GM21447 (cell line): ENCODE measurements around the gene NR0B2.
"Not testable (repeated sequence)": the region's sequence is repeated elsewhere in the genome, so short reads cannot be mapped to it uniquely, and the experiment has no call there.

Source experiments
- ATAC-seq: cut with Tn5 transposase; IDR thresholded peaks from one replicate; pipeline ENCODE4 v1.9.1; 2021; ENCODE audit not compliant: unreplicated experiment

NR0B2 gene

GRCh38 chr1:26913754-26914619 lies at the start of gene NR0B2:
TSS of gene NR0B2 (minus strand) at chr1:26913975. CDS start at chr1:26913940, 35 bp downstream.
- ATAC-seq: no peak

DNA sequence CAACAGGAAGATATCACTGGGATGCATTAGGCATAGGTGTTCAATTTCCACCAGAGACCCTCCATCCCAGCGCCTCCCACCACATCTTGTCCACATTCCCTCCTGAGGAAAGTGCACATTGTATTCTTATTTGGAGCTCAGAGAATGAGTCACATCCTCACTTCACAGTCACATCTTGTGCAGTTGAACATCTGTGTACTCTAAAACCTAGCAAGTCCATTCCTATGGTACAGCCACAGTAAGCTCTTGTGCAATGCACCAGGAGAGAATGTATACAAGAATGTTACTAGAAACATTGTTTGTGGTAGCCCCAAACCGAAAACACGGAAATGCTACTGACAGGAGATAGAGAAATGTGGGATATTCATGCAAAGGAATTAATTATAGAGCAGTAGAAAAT lies 48.1 kb upstream of the NR0B2 start:
- no peak for ATAC-seq

GRCh38 chr1:26960625-26960966 lies 46.8 kb upstream of the NR0B2 start:
- no peak for ATAC-seq

- ATAC-seq: no peak
Measured at GRCh38 chr1:26959722-26960624, 46.2 kb upstream of the NR0B2 start, which contains the start of gene KDF1. TSS of gene KDF1 (minus strand) at chr1:26960468. CDS start at chr1:26952380, 8,088 bp downstream.

DNA sequence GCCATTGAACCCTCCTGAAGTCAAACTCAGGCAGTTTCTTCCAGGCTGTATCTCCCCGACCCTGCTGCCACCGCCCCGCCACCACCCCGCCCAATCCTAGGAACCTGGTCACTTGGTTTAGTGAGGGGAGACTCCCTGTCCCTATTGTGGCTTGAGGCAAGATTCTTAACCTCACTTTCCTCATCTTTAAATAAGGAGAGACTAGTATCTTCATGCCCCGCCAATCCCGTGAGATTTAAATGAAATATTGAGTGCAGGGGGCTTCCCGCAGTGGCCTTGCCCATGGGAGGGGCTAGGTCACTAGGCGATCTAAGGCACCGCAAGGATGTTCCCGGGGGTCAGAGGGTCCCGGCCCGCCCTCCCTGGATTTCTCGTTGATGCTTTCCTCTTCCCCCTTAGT lies 45.5 kb upstream of the NR0B2 start:
- no peak for ATAC-seq

DNA sequence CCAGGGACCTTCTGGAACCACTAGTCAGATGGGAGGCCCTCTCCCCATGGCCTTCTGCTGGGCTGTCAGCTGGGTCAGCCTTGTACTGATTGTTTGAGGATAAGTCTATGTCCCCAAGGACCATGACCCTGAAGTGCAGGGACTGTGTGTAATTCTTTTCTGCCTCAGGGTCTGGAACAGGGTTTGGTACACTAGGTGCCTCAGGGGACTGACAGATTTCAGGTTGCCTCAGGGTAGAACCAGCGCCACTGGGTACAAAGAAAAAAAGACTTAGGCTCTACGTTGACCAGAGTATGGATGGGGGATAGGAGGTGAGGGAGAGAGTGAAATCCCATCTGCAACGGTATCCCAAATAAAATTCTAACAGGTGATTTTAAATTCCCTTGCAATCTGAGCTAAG lies 43.5 kb upstream of the NR0B2 start:
- ATAC-seq: no peak

GRCh38 chr1:26956321-26956720 lies 42.5 kb upstream of the NR0B2 start:
- ATAC-seq: no peak

DNA sequence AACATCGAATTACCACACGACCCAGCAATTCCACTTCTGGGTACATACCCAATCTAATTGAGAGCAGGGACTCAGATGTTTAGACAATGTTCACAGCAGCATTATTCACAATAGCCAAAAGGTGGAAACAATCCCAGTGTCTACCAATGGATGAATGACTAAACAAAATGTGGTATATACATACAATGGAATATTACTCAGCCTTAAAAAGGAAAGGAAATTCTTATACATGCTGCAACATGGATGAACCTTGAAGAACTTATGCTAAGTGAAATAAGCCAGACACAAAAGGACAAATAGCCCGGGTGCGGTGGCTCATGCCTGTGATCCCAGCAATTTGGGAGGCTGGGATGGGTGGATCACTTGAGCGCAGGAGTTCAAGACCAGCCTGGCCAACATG lies 39.6 kb upstream of the NR0B2 start:
- no peak for ATAC-seq

GRCh38 chr1:26951821-26952497 lies 38.2 kb upstream of the NR0B2 start:
- no peak for ATAC-seq

DNA sequence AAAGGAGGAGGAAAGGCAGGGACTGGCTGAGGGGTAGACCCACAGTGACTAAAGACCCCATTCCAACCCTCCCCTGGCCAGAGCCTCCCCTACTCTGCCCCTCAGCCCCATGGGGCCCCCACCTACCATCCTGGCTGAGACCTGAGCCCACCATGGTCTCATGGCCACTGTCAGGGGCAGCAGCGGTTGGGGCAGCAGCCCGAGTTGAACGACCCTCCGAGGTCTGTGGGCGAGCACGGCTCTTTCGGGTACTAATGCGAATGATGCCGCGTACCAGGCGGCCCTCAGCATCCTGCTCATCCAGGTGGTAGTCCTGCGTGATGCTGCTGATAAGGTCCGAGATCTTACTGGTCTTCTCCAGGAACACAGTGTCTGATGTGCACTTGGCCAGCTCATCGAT lies 37.4 kb upstream of the NR0B2 start:
- ATAC-seq: no peak

DNA sequence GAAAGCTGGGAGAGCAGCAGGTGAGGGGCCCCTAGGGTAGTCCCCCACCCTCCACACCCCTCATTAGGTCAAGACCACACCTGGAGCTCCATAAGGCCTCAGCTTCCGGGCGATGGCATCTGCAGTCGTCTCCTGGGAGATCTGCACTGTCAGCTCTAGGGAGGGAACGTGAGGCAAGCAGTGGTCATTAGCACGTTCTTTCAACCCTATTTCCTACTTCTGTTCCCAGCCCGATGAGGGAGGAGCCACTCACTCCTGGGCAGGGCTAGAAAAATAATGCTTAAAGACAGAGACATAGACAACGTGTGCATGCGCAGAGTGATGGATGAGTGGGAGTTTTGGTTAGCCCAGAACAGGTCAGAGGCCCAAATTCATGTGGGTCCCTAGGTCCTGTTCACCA lies 36.8 kb upstream of the NR0B2 start:
- no peak for ATAC-seq

DNA sequence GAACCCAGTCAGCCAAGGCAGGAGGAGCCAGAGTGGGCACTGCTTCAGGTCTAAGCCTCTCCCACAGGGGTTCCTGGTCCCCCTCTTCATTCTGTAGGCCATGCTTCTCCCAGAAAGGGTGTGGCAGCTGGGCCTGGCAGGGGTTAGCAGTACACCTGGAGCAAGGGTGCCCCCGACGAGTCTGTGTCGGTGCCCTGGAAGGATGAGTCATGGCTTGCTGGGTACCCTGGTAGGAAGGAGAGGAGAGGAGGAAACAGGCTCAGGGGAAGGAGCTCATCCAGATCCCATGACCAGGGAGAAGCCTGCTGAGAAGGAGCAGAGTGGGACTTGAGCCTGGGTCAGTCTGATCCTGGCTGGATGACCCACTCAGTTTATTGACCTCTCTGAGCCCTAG lies 36.1 kb upstream of the NR0B2 start:
- no peak for ATAC-seq

DNA sequence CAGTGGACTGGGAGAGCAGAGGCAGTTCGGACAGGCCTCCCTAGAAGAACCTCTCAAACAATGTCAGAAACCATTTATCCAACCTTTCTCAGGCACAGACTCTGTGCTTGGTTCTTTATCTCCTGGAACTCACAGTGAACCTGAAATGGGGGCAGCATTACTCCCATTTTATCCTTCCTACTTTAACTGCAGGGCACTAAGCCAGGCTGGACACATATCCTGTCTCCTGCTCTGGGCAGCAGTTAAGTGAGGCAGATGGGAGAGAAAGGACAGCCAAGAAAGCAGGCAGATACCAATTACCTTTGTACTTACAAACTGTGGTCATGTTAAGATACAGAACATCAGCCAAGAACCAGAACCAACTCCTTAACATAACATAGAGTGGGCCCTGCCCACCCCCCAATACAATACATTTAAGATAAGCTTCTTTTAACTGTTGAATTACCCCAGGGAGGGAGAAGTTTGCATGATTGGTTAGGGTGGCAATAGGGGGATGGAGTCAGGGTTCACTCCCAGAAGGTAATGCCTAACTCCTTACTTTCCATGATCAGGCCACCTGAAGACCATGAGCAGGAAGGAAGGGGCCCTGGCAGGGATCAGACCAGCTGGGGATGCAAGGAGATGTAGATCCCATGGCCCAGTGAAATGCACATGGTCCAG lies 35.6 kb upstream of the NR0B2 start:
- ATAC-seq: no peak

DNA sequence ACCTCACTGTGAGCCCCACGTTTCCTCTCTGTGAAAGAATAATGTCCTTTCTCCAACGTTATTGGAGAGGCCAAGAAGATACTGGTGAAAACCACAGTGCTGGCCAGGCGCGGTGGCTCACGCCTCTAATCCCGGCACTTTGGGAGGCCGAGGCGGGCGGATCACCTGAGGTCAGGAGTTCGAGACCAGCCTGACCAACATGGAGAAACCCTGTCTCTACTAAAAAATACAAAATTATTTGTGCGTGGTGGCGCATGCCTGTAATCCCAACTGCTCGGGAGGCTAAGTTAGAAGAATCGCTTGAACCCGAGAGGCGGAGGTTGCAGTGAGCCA lies 34.9 kb upstream of the NR0B2 start:
- not testable (repeated sequence) for ATAC-seq

GRCh38 chr1:26946270-26946669 lies 32.5 kb upstream of the NR0B2 start:
- no peak for ATAC-seq

GRCh38 chr1:26945728-26946127 lies 32.0 kb upstream of the NR0B2 start:
- ATAC-seq: no peak

- ATAC-seq: no peak
Measured at GRCh38 chr1:26945138-26945537, 31.4 kb upstream of the NR0B2 start.

GRCh38 chr1:26942656-26943055 lies 28.9 kb upstream of the NR0B2 start:
- ATAC-seq: no peak

DNA sequence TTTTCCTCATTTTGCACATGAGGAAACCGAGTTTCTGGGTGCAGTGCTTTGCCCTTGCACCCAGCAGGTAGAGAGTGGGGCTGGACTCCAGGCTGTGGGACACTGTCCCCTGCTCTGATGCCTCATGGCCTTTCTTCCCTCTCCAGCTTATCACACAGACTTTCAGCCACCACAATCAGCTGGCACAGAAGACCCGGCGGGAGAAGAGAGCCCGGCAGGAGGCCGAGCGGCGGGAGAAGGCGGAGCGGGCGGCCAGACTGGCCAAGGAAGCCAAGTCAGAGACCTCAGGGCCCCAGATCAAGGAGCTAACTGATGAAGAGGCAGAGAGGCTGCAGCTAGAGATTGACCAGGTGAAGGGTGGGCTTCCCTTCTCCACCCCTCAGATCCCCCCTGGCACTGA lies 27.5 kb upstream of the NR0B2 start:
- ATAC-seq: no peak

DNA sequence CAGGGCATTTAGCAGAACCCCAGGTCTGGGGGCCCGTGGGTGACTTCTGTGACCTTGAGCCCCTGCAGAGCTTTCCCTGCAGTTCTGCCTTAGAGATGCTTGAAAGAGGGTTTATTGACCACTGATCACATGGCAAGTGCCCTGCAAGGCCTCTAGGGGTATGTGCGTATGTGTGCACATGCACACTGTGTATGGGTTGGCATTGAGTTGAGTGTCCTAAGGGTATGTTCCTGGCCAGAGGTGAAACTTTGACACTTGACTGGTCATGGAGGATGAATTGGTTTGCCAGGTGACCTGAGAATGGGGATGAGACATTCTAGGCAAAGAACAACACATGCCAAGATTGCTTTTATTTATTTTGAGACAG lies 24.9 kb upstream of the NR0B2 start:
- no peak for ATAC-seq

DNA sequence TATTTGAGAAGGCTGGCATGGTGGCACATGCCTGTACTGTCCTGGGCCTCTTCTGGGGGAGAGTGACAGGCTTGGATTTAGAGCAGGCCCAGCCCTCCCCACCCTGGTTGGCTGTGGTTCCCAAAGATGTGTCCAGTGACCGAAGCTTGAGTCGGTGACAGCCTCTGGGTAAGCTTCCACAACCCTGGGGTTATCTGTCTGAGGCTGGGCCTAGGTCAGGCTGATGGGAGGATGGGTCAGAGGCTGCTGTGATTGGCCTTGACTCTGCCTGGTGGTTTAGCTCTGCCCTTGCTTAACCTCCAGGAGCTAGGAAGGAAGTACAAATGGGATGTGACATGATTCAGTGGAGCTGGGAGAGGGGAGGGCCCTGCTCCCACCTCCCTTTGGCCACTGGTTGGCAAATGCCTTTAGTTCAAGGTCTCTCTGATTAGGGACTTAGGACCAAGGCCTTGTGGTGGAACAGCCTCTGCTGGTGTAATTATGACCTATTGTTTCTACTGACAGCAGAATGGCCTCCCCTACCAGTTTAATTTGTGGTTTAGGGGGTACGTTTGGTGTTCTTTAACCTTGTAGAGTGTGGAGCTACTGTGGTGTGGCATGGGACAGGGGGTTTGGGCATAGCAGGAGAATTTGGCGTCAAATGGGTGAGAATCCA lies 24.4 kb upstream of the NR0B2 start:
- no peak for ATAC-seq
